Measurements from ENCODE around the gene S100Z.
A peak's percentile ranks its signal among the peaks of the same experiment; 100 is the strongest.
"Not testable (repeated sequence)": the region's sequence is repeated elsewhere in the genome, so short reads cannot be mapped to it uniquely, and the experiment has no call there.

S100Z gene

DNA sequence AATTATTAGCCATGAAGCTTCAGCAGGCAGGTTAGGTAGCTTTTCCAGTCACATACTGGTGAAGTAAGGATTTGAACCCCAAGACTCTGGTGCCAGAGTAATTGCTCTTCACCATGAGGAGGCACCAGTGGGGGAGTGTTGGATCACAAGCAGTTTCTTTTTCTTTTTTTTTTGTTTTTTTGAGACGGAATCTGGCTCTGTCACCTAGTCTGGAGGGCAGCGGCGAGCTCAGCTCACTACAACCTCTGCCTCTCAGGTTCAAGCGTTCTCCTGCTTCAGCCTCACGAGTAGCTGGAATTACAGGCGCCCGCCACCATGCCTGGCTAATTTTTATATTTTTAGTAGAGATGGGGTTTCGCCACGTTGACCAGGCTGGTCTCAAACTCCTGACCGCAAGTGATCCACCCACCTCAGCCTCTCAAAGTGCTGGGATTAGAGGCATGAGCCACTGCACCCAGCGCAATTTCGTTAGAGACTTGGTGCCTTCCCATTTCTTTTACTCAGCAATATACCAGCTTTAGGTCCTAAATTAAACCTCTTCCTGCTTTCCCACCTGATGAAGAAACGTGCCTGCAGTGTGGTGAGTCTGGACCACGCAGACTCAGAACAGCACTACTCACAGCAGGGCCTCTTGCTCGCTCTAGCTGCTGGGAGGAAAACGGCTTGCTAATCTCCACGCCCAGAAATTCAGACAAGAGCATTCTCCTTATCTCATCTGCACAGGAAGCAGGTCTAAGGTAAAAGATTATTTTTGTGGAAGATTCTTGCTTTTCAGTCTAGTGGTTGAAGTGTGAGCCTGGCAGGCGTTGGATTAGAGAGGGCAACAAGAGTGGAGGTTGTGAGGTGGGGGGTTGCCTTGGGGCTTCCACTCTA lies at the start of gene S100Z:
TSS of gene S100Z (plus strand) at position 596 of the 873 bp plus-strand sequence. CDS start 25,346 bp downstream, outside the sequence.
- no peak for DNase-seq (ENCODE audit: low spot score)

DNA sequence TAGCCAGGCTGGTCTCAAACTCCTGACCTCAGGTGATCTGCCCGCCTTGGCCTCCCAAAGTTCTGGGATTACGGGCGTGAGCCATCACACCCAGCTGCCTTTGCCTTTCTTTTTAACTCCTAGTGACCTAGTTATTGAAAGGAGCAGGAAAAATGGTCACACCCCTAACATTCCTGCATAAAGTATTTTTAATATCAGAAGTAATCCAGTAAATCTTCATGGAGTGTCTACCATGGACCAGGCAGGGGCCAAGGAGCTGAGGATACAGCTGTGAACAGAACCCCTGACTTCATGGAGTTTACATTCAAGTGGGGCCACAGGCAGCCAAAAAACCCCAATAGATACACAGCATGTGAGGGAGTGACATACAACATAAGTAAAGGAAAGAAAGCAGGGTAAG lies 49.2 kb upstream of the S100Z start:
- no peak for DNase-seq (ENCODE audit: low spot score)

DNA sequence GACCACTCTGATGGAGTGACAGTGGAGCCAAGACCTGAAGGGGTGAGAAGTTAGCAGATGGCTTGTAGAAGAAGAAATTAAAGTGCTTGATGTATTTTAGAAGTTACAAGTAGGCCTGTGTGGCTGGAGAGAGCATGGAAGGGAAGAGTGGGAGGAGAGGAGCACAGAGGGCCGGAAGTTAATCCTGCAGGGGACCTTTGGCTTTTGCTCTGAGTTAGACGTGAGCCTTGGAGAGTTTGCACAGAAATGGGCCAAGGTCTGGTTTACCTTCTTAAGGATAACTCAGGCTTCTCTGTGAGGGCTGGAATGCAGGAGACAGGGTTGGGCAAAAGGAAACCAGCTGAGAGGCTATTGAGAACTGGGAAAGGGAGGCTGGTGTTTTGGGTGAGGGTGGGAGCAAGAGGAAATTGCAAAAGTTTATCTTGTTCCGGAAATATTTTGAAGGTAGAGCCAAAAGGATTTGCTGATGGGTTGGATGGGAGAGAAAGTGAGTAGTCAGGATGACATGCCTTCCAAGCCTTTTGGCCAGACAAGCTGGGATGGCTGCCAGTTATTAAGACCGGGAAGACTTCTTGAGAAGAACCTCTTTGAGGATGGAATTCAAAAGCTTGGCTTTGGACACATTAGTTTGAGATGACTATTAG lies 48.5 kb upstream of the S100Z start:
- peak; percentile 57 for DNase-seq (ENCODE audit: low spot score)

DNA sequence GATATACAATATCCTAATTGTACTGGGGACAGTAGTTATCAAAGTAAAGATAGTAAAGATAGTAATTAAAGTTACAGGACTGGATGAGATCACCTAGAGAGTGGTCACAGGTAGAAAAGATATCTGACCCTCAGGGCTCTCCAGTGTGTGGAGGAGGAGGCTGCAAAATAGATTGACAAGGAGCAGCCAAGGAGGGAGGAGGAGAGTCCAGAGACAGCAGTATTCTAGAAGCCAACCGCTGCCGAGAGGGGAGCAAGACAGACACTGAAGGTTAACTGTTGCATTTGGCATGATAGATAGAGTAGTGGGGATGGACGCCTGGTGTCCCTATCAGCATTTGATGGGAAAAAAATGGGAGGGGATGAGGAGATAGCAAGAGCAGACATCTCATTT lies 48.0 kb upstream of the S100Z start:
- no peak for DNase-seq (ENCODE audit: low spot score)

DNA sequence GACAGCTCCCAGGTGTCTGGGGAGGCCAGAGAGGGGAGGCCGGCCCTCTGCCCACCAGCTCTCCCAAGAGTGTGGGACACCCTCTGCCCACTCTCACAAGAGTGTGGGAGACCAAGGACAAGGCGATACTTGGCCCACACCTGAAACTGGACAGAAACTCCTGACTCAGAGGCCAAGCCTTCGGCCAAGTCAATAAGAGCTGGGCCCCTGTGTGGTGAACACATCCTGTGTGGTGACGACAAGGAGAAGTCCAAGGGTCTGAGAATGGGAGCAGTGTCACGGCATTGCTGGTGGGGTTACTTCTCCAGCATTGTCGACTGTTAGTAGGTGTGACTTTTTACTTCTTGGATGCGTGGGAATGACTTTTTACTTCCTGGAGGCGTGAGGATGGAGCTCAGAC lies 45.5 kb upstream of the S100Z start:
- no peak for DNase-seq (ENCODE audit: low spot score)

DNA sequence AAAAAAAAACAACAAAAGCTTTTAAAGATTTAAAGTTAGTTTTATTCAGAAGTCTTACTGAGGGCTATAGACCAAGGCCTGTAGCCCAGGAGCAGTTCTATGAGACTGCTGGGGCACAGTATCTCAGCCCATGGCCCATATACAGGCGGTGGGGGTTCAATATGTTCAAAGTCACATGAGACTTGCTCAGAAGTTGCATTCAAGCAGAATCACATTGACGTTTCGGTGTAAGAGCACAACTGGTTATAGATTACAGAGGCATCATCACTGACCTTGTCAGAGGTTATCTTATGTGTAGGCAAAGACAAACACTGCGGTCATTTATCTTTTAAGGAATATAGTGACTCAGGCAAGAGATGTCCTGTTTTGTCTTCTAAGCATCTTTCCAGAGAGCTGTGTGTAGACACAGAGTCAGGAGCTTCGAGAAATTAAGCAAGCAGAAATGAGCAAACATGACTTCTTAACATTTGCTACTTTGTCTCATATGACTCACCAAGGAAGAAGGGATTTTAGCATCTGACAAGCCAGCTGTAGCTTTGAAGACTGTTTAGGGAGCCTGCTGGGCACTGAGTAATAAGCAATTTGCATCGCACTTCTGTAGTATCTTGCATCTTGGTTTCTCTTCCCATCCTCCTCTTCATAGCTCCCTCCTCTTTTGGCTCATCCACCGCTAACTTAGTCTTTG lies 43.9 kb upstream of the S100Z start:
- peak; percentile 86 for DNase-seq (ENCODE audit: low spot score)

DNA sequence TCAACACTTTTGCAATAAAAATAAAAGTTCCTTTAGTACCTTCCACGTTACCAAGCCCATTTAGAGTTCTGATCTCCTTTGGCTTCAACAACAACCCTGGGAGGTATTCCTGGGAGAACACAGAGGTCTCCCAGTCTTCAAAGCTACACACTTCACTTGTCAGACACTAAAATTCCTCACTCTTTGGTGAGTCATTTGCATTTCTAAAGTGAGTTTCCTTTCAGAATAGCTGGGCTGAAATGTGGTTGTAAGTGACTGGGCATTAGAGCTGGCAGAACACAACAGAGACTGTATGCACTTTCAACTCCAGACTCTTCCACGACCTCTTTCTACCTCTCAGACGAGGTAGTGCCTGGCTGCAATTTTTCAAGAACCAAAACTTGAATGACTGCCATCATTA lies 42.5 kb upstream of the S100Z start:
- DNase-seq (ENCODE audit: low spot score): peak; percentile 63

DNA sequence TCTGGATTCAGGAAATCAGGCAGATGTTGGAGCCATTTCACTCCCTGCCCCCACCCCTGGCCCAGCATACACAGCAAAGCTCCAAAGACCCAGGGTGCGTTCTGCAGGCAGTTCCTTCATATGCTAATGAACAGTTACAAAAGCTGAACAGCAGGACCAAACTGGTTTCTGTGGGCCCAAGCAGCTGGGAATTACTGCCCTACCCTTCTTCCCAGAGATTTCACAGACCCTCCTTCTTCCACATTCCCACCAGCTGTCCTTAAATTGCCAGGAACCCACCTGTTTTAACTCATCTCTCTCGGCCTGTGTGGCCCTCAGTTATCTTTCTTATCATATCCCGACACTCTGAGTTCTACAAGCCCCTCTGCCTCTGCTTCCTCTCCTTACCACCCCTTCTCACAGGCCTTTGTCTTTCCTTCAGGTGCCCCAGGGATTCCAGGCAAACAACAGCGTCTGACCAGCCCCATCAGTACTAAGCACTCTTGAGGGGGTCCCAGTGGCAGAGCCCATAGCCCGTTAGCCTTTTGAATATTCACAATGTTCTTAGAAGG lies 41.6 kb upstream of the S100Z start:
- DNase-seq (ENCODE audit: low spot score): no peak

DNA sequence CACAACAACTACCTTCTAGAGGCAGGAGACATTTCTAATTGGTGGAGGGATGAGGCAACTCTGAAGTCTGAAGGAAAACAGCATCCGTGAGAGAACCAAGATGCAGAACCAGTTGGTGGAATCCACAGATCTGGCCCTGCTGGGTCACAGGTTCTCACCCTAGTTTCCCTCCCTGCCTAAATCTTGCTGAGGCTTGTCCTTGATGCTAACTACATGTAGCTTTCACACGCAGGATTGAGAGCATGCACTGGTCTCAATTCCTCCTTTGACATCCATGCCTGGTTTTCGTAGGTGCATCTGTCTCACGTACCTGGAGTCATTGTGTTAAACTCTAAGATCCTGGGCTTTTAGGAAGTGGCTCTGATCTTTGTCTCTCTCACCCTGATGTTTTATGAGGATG lies 40.7 kb upstream of the S100Z start:
- DNase-seq (ENCODE audit: low spot score): no peak

DNA sequence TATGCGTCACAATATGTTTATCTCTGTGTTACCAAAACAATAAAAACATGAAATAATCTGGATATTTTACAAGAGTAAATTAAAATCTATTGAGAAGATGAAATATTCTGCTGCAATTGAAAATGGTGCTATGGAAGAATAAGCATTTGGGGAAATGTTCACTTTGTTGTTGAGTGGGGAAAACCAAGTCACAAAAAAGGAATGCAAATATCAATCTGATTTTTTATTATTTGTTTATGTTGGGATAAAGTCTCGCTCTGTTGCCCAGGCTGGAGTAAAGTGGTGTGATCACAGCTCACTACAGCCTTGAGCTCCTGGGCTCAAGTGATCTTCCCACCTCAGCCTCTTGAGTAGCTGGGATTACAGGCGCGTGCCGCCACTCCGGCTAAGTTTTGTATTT lies 39.6 kb upstream of the S100Z start:
- no peak for DNase-seq (ENCODE audit: low spot score)

DNA sequence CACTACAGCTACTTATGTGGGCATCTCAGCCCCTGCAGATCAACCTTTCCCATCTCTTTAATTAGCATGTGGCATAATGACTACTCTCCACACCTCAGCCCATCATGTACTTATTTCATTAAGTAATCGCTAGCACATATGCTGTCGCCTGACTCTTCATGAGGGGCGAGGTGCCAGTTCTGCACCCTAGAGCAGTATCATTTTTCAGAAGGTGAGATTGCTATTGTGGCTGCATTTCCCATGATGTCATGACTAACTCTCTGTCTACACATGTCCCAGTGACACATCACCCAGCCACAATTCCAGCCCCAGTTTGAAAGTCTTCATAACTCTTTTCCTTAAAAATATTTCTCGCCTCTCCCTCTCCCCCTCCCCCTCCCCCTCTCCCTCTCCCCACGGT lies 38.6 kb upstream of the S100Z start:
- no peak for DNase-seq (ENCODE audit: low spot score)

DNA sequence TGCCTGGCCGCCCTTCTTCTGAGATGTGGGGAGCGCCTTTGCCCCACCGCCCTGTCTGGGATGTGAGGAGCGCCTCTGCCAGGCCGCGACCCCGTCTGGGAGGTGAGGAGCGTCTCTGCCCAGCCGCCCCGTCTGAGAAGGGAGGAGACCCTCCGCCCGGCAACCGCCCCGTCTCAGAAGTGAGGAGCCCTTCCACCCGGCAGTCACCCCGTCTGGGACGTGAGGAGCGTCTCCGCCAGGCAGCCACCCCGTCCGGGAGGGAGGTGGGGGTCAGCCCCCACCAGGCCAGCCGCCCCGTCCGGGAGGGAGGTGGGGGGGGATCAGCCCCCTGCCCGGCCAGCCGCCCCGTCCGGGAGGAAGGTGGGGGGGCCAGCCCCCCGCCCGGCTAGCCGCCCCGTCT lies 37.6 kb upstream of the S100Z start:
- DNase-seq (ENCODE audit: low spot score): not testable (repeated sequence)

DNA sequence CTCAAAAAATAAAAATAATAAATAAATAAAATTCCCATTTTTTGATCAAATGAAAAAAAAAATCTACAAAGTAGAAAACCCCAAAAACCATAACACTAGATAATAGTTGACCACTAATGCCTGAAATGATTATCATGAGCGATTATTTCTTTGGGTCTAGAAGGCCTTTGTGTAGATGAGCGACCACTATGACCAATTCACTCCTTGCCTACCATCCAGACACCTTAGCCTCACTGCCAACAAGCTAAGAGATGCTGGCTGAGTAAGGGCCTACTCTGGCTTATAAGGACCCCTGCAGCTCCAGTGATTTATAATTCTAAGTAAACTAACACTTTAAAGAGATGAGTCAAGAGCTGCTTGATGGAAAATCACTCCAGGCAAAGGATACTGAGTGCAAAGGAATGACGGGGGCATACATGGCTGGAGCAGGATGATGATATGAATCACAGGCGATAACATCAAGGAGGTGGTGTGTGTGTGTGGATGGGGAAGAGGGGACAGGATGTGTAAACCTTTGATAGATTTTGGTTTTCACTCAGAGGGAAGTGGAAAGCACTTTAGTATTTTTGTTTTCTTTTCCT lies 35.7 kb upstream of the S100Z start:
- DNase-seq (ENCODE audit: low spot score): peak; percentile 32

DNA sequence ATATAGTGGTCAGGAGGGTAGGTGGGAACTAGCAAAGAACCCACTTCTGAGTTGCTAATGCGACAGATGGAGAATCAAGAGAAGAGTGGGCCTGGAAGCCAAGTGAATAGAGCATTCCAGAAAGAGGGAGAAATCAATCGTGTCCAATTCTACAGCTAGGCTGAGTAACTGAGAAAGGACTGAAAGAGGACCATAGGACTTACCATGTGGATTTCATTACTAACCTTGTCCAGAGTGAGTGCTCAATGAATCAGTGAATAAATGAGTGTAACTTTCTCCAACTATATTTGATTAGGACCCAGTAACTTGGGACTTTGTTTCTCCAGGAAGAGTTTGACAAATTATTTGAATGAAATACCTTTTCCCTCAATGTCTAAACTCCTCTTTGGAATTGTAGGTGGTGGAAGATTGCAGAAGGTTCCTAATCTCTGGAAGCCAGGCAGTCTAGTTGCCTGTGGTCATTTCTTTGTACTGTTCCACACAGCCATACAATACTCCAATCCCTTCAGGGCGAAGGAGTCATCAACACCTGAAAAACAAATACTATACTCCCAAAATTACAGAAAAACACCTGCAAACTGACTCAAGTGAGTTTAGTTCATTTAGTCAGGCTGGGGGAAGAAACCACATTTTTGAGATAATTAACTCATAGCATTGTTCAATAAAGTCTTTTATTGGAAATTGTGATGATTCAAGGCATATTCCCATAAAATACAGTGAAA lies 33.5 kb upstream of the S100Z start:
- DNase-seq (ENCODE audit: low spot score): no peak

DNA sequence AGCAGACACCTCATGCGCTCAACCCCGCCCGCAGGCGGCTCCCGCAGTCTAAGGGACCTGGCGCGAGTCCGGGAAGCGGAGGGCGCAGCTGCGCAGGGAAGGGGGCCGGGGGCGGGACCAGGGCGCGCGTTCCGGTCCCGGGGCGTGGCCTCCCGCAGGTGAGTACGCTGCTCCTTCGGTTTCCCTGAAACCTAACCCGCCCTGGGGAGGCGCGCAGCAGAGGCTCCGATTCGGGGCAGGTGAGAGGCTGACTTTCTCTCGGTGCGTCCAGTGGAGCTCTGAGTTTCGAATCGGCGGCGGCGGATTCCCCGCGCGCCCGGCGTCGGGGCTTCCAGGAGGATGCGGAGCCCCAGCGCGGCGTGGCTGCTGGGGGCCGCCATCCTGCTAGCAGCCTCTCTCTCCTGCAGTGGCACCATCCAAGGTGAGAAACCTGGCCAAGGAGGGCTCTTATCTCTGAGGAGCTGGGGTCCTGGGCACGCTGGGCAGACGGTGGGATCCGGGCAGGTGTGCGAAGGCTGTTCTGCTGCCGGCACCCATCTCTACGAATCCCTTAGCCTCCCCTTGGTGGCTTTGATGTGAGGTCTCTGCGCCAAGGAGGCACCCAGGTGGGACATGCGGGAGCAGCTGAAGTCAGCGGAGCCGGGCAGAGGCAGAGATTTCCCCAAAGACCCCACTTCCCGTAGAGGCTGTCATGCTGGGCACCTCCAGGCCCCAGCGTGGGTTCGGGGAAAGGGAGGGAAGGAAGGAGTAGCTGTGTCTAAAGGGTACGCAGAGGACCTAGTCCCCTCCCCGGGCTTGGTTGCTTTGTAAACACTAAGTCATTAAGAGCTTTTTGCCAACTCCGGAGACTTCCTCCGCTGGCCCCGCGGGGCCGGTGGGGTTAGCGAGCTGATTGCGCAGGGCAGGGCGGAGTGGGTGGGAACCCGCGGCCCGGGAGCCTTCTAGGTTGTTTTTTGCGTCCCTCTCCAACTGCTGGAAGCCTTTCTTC lies 30.7 kb upstream of the S100Z start, which contains the start of gene F2RL1:
TSS of gene F2RL1 (plus strand) at position 187 of the 988 bp plus-strand sequence. CDS start at position 340, 153 bp downstream.
- no peak for DNase-seq (ENCODE audit: low spot score)

DNA sequence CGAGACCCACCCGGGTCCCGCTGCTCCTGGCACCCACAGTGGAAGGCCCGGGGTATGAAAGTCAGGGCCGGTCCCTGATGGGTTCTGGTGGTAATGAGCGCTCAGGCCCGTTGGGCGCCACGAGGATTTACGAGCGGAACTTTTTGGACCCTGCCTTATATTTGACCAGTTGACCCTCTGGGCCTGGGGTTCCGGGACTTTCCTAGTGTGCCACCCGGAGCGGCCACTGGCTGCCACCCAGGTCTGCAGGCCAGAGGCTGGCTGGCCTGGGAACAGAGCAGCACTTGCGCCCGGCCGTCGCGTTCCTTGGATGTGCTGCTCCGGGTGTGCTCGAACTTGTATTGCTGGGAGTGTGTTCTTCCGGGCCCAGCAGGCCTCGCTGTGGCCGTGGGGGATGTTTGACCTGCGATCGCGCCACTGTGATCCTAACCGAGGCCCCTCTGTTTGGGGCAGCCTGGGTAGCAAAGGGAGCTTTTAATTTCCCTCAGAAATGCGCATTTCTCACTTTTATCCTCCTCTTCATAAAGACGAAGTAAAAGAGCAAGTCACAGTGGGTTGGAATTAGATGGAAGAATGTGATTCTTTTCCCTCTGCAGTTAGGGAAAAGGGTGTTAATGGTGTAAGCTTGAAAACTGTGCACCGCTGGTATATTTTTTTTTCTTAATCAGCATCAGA lies 29.8 kb upstream of the S100Z start:
- no peak for DNase-seq (ENCODE audit: low spot score)

DNA sequence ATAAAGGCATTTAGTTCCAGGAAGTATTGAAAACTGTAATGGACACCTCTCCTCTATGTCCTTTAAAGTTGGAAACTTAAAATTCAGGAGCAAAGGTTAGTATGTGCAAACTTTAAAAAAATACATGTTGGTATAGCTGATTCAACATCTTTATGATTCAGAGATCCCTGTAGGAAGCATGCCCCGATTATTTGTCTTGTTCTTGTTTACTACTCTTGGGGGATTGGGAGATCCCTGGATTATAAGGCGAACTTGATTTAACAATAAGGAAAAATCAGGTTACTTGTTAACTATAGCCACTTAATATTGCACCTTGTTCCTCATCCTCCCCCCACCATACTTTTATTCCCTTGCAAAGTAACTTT lies 29.3 kb upstream of the S100Z start:
- no peak for DNase-seq (ENCODE audit: low spot score)

DNA sequence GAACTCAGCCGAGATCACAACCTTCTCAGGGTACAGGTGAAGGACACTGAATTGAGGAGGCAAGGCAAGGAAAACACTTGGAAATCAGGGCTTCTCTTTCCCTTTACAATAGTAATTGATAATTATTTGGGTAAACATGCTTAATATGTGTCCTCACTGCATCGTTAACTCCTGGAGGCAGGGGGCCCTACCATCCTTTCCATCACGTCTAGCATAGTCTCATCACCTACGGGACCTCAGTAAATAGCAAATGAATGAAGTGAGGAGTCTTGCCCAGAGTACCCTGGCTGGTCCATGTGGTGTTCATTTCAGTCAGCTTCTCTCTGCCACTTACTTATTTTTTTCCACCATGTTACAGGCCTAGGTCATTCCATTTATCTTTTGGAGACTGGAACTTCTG lies 28.7 kb upstream of the S100Z start:
- DNase-seq (ENCODE audit: low spot score): no peak

DNA sequence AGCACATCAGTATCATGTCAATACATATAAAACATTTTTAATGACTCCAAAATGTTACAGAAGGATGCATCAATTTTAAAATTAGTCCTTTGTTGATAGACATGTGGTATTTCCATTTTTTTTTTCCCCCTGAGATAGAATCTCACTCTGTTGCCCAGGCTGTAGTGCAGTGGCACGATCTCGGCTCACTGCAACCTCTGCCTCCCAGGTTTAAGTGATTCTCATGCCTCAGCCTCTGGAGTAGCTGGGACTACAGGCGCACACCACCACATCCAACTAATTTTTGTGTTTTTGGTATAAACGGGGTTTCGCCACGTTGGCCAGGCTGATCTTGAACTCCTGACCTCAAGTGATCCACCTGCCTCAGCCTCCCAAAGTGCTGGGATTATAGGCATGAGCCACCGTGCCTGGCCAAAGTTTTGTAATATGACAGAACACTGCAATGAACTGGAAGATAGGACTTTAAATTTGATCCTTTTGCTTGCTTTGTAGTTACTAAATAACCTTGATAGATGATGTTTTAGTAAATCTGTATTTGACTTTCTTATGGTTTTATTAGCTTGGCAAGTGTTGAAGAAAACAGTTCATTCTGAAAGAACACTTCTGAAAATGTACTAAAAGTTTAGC lies 27.6 kb upstream of the S100Z start:
- not testable (repeated sequence) for DNase-seq (ENCODE audit: low spot score)
